NCI-H187 (cell line): ENCODE results near the gene DDX17.

ENCODE experiments used
- DNase-seq, 2 experiments: peaks; one replicate each; lab custom pipeline; 2025; lab: John Stamatoyannopoulos, UW

Gene DDX17

DNA sequence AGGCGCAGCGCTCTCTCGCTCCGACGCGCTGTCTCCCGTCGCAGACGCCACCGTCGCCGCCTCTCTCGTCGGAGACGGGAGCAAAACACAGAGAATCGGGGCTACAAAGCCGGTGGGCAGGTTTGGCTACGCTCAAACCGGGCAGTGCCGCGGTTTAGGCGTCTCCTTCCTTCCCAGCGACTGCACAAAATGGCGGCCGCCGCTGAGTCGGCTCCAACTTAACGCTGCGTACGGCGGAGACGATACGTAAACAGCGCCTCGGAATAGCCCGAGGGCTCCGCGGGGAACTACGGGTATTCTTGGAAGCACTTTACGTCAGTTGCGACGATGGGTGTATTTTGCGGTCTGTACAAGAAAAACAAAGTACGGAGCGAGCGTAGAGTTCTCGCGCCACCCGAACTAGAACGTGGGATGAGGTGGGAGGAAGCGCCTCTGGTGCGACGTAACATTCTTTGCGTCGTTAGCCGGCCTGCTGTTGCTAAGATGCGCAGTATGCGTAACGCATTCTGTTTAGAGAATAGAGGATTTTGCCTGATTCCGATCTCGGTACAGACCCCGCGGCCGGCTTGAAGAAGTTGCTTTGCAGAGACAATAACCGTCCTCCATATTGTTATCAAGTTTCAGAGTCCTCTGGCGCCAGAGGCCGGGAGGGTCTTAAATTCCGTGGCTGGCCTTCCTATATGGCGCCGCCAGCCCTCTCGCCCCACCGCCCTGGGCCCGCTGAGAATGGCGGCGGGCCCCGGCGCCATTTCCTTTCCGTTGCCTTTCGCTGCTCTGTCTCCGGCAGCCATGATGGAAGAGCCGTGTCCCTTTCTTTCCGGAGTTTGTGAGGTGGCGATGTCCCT lies at the start of gene DDX17:
DDX17 (minus strand) TSS at position 194 of the 845 bp plus-strand sequence.
- DNase-seq = peak; percentile 73

GRCh38 chr22:38554281-38554680 lies 48.2 kb upstream of the DDX17 start:
- DNase-seq = no peak

DNA sequence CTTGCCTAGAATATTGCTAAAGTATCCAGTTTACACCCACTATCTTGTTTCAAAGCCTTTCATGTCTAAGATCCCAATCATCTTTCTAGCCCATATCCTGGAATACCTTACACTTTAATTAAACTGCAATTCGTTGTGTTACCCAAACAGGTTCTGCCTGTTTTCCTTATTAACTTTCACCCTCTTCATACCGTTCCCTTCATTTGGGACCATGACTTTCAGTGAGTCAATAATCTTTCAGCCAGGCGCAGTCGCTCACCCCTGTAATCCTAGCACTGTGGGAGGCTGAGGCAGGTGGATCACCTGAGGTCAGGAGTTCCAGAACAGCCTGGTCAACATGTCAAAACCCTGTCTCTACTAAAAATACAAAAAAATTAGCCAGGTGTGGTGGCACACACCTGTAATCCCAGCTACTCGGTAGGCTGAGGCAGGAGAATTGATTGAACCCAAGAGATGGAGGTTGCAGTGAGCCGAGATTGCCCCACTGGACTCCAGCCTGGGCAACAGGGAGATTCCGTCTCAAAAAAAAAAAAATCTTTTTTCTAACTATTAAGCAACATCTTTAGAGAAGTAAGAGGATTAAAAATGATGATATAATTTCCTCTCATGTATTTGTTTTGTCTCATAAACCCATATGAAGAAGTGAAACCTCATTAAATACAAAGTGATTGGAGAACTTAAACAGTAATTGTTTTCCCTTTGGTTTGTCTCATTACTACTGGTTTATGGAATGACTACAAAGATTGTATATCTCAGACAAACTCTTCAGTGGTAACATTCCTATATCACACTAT lies 43.2 kb upstream of the DDX17 start:
- no peak for DNase-seq

GRCh38 chr22:38540701-38541100 lies 34.6 kb upstream of the DDX17 start:
- DNase-seq = no peak

DNA sequence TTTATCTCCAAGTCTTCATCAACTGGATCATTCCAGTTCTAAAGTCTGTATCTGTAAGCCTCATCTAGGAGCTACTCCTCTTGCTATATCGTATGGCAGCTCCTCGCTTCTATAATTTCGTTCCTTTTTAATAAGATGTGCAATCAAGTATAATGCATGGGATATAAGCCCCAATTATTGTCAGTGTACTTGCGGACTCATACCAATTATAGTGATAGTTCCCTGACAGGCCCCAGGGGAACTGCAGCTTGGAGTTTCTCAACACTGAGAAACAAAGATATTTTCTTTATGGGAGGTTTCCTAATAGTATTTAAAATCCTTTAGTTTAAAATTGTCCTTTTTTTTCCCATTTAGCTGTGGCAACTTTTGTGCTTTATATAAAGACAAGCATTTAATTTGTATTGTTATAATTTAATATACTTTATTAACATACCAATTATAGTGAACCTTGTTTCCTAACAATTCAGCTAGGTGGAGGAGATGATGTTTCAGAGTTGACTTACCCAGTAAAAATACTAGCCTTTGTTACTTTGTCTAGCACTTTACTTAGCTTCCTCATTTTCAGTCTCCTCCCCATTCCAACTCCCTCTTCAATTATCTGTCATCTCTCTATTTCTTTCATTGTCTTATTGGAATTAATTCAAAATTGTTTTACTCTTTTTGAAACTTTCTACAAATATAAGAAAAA lies 25.3 kb upstream of the DDX17 start:
- DNase-seq = no peak

DNA sequence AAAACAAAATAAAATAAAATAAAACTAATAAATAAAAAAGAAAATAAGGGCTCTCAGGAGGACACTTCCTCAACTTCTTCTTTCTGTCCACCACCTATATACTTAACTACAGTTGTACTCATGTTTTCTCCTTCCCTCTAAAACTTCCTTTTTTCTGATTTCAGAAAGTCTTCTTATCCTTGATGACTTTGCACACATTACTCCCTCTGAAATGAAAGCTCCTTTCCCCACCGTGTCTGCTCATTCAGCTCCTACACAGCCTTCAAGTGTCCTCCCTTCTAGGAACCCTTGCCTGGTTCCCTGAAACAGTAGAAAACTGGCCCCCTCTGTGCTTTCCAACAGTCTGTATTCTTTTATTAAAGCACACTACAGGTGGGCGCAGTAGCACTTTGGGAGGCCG lies 18.3 kb upstream of the DDX17 start:
- no peak for DNase-seq

DNA sequence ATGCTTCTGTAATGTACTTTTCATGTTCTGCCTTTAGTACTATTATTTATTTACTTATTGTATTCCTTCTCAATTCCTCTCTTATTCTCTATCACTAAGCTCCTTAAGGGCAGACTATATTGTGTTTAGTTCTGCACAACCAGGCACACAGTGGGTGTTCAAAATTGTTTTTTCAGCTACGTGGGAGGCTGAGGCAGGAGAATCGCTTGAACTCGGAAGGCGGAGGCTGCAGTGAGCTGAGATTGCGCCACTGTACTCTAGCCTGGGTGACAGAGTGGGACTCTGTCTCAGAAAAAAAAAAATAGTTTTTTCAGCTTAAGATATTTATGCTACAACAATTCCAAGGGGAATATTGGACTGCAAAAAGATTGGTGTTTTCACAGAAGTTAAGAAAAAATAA lies 17.4 kb upstream of the DDX17 start:
- DNase-seq = no peak

DNA sequence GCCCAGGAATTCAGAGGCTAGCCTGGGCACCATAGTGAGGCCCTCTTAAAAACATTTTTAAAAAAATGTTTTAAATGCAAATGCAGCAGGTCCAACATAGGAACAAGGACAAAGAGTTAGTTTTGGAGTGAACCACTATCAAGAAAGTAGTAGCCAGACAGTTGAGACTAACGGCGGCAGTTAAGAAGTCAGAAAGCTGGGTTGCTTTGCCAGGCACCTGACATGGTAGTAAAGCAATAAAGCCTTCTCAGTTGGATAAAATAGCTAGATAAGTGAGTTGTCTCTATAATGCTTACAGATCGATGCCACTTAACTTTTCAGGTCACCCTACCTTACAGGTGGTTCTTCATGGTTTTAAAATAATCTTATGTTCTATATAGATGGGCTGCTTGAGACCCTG lies 16.9 kb upstream of the DDX17 start:
- no peak for DNase-seq

GRCh38 chr22:38519453-38520250 lies 13.5 kb upstream of the DDX17 start:
- no peak for DNase-seq

DNA sequence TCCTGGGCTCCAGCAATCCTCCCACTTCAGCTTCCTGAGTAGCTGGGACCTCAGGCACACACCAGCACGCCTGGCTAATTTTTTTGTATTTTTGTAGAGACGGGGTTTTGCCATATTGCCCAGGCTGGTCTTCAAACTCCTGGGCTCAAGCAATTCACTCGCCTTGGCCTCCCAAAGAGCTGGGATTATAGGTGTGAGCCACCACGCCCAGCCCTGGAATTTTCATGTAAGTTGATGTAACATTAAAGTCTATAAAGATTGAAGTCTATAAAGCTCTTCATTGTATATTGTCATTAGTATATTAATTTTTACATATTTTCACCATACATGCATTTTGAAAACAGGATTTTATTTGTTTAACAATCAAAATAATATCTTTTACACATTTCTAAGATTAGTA lies 12.5 kb upstream of the DDX17 start:
- DNase-seq = no peak

DNA sequence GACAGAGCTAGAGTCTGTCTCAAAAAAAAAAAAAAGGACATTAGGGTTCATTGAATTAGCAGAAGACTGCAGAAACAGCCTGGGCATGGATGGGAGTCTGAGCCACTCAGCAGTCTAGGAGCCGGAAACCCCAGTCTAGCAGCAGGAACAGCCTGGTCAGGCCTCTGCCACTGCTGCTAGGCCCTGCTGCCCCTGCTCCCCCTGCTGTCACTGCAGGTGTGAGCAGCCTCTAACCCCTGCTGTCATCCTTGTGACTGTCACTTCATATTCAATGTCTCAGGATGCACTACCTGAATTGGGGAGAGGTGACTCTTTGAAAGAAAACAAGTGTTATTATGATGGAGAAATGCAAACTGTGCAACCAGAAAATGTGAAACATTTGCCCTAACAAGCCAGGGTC lies 7.0 kb upstream of the DDX17 start:
- no peak for DNase-seq

DNA sequence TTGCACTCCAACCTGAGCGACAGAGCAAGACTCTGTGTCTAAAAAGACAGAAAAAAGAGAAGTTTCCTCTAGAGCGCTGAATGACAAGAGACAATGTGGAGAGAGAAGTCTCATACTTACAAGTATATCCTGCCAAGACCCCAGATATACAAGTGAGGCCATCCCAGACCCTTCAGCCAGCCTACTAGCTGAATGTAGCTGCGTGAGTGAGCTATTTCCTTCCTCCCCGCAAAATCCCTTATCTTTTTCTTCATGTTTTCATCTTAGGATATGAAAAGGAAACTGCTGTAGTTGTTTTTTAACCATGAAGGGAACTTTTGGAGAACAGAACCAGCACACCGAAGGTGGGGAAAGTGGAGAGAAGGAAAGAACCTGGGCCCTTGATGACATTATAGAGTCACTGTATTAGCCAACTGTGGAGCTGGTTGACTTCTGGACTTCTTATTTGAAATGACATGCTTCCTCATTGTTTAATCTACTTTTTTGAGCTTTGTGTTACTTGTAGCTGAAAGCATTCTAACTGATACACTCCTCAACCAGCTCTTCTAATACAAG lies 4.4 kb upstream of the DDX17 start:
- no peak for DNase-seq

GRCh38 chr22:38505541-38506117 lies 482 bp downstream of the DDX17 start:
- DNase-seq = no peak

- no peak for DNase-seq
Measured at GRCh38 chr22:38504731-38505540, 1.2 kb downstream of the DDX17 start.

GRCh38 chr22:38503021-38503420 lies 3.1 kb downstream of the DDX17 start:
- no peak for DNase-seq

DNA sequence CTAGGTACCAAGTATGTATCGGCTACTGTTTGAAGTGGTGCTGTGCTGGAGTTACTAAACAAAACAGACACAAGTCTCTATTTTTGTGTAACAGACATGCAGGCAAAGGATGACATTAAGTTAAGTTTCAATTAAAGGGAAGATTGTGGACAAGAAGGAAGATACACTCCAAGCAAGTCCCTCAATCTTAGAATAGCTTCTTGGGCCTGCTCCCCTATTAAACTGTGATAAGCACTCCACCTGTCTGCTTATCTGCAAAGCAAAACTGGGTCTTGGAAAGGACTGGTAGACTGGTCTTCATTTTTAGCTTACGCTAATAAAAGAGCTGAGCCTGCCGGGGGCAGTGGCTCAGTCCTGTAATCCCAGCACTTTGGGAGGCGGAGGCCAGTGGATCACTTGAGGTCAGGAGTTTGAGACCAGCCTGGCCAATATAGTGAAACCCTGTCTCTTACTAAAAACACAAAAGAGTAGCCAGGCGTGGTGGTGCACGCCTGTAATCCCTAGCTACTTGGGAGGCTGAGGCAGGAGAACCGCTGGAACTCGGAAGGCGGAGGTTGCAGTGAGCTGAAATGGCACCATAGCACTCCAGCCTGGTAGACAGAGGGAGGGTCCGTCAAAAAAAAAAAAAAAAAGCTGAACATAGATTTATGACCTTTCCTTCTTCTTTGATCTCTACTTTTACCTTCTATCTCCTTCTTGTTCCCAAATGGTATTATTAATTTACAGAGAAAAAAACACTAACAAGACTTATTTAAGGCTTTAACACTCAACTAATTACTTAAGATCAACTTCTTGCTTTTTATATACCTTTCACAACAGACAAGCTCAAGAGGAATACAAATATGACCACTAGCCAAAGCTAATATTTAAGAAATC lies 4.1 kb downstream of the DDX17 start:
- DNase-seq = no peak

GRCh38 chr22:38497869-38498268 lies 8.2 kb downstream of the DDX17 start:
- no peak for DNase-seq

GRCh38 chr22:38494939-38495338 lies 11.2 kb downstream of the DDX17 start:
- no peak for DNase-seq

- no peak for DNase-seq
Measured at GRCh38 chr22:38494498-38494897, 11.6 kb downstream of the DDX17 start.
